Panc1 (cell line): ENCODE measurements around the gene TMC7.

ENCODE experiments used
- POLR2AphosphoS5 ChIP-seq: IDR thresholded peaks from 2 replicates; pipeline ENCODE4 v1.6.1; 2012; ENCODE audit warnings: mild to moderate bottlenecking, low read depth, low read length, moderate library complexity
- TF ChIP-seq, protein P1 (sequence below): fragments of 450-650 bp; IDR thresholded peaks from 2 replicates; pipeline ENCODE4 v1.5.1; 2017; ENCODE audit warnings: mild to moderate bottlenecking
- TF ChIP-seq, protein P2 (sequence below), 2 experiments: IDR thresholded peaks; 2 replicates each; pipeline ENCODE4 v1.6.1; 2011 to 2012; ENCODE audit warnings: low read depth in 2 of 2, control low read depth in 1 of 2, low read length in 1 of 2, mild to moderate bottlenecking in 1 of 2, moderate library complexity in 1 of 2; ENCODE audit not compliant: insufficient read depth in 1 of 2

DNA sequence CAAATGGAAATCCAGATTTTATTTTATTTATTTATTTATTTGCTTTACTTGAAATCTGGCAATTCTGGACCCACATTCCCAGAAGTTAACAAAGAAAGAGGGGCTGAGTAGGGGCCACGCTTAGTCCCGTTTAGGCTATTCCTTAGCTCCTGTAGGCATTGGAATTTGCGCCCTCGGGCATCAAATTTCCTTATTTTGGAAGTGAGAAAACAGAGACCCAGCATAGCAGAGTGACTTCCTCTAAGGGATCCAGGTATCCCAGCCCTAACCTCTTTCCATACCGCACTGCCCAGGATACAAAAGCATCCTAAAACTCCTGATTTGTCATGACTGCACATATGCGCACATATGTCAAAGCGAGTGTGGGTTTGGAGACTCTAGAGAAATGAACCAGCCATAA lies 38.5 kb upstream of the TMC7 start:
- TF ChIP-seq, protein P1, sequence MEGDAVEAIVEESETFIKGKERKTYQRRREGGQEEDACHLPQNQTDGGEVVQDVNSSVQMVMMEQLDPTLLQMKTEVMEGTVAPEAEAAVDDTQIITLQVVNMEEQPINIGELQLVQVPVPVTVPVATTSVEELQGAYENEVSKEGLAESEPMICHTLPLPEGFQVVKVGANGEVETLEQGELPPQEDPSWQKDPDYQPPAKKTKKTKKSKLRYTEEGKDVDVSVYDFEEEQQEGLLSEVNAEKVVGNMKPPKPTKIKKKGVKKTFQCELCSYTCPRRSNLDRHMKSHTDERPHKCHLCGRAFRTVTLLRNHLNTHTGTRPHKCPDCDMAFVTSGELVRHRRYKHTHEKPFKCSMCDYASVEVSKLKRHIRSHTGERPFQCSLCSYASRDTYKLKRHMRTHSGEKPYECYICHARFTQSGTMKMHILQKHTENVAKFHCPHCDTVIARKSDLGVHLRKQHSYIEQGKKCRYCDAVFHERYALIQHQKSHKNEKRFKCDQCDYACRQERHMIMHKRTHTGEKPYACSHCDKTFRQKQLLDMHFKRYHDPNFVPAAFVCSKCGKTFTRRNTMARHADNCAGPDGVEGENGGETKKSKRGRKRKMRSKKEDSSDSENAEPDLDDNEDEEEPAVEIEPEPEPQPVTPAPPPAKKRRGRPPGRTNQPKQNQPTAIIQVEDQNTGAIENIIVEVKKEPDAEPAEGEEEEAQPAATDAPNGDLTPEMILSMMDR, result no peak
- TF ChIP-seq POLR2AphosphoS5, result no peak
- TF ChIP-seq, protein P2, sequence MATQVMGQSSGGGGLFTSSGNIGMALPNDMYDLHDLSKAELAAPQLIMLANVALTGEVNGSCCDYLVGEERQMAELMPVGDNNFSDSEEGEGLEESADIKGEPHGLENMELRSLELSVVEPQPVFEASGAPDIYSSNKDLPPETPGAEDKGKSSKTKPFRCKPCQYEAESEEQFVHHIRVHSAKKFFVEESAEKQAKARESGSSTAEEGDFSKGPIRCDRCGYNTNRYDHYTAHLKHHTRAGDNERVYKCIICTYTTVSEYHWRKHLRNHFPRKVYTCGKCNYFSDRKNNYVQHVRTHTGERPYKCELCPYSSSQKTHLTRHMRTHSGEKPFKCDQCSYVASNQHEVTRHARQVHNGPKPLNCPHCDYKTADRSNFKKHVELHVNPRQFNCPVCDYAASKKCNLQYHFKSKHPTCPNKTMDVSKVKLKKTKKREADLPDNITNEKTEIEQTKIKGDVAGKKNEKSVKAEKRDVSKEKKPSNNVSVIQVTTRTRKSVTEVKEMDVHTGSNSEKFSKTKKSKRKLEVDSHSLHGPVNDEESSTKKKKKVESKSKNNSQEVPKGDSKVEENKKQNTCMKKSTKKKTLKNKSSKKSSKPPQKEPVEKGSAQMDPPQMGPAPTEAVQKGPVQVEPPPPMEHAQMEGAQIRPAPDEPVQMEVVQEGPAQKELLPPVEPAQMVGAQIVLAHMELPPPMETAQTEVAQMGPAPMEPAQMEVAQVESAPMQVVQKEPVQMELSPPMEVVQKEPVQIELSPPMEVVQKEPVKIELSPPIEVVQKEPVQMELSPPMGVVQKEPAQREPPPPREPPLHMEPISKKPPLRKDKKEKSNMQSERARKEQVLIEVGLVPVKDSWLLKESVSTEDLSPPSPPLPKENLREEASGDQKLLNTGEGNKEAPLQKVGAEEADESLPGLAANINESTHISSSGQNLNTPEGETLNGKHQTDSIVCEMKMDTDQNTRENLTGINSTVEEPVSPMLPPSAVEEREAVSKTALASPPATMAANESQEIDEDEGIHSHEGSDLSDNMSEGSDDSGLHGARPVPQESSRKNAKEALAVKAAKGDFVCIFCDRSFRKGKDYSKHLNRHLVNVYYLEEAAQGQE (IDR thresholded peaks at IDR 0.05; ENCODE audit: insufficient read depth in 1 of 2, low read depth in 2 of 2, low read length in 1 of 2), result no peak
